ENCODE data around the gene SV2B. TPM values are rescaled to one million over a fixed set of nuclear protein-coding genes. Genes with fewer than 3 reads are reported as not detected.
A peak's percentile ranks its signal among the peaks of the same experiment; 100 is the strongest.

Gene SV2B
- total and polyA plus RNA-seq, 9 of the 15 experiments (the other 6 are each of a cell fraction or from before 2014, with no cell fraction given), result 0.01 to 0.25 (median 0.11) TPM

DNA sequence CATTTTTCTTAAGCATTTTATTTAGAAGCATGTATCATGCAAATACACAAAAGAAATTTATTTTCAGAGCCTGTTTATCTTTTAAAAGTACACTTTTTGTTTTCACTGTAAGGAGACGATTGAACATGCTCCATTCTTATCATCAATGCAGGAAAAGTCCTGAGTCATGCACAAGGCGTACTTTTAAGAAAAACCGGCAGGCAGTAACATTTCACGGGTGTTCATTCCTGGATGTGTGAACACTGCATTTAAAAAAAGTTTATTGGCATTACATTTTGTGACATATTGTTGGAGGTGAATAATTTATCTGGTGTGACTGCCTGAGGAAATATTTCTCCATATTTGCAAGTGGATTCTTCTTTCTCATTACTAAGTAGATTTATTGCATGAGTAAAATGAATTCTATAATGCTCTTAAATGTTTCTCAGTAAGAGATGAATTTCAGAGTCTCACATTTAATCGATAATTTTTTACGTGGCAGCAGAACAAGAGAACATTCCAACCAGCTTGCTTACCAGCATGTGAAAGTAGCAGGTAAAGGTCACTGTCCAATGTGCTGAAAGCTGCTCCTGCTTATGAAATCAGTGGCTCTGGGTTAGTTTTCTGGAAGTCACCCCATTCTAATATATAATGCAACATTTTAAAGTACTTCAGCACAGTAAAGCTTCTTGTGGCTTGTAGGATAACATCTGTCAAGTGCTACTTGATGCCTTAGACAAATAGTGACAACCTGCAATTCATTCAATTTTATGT is 87.0 kb downstream of the SV2B start (continued):
- no peak for TF ChIP-seq RAD51 (IDR thresholded peaks at IDR 0.05; ENCODE audit: borderline replicate concordance, low read depth)
- no peak for TF ChIP-seq ZKSCAN1 (IDR thresholded peaks at IDR 0.05; ENCODE audit: low read depth, low read length)
- TF ChIP-seq NFIC (IDR thresholded peaks at IDR 0.05), result no peak
- no peak for TF ChIP-seq SMAD3 (CRISPR knock-in tag; conservative IDR thresholded peaks at IDR 0.05)
- TF ChIP-seq ELF4 (CRISPR knock-in tag; IDR thresholded peaks at IDR 0.05), result no peak
- no peak for TF ChIP-seq ZC3H8 (IDR thresholded peaks at IDR 0.05)
- TF ChIP-seq, protein P1, sequence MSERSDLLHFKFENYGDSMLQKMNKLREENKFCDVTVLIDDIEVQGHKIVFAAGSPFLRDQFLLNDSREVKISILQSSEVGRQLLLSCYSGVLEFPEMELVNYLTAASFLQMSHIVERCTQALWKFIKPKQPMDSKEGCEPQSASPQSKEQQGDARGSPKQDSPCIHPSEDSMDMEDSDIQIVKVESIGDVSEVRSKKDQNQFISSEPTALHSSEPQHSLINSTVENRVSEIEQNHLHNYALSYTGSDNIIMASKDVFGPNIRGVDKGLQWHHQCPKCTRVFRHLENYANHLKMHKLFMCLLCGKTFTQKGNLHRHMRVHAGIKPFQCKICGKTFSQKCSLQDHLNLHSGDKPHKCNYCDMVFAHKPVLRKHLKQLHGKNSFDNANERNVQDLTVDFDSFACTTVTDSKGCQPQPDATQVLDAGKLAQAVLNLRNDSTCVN (CRISPR knock-in tag; IDR thresholded peaks at IDR 0.05), result no peak
- TF ChIP-seq, protein P2, sequence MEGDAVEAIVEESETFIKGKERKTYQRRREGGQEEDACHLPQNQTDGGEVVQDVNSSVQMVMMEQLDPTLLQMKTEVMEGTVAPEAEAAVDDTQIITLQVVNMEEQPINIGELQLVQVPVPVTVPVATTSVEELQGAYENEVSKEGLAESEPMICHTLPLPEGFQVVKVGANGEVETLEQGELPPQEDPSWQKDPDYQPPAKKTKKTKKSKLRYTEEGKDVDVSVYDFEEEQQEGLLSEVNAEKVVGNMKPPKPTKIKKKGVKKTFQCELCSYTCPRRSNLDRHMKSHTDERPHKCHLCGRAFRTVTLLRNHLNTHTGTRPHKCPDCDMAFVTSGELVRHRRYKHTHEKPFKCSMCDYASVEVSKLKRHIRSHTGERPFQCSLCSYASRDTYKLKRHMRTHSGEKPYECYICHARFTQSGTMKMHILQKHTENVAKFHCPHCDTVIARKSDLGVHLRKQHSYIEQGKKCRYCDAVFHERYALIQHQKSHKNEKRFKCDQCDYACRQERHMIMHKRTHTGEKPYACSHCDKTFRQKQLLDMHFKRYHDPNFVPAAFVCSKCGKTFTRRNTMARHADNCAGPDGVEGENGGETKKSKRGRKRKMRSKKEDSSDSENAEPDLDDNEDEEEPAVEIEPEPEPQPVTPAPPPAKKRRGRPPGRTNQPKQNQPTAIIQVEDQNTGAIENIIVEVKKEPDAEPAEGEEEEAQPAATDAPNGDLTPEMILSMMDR (IDR thresholded peaks at IDR 0.05 in 2 of 3, conservative IDR thresholded peaks at IDR 0.05 in 1 of 3; ENCODE audit: insufficient read depth in 2 of 3, low read depth in 1 of 3, low read length in 3 of 3), result no peak
- TF ChIP-seq, protein P3, sequence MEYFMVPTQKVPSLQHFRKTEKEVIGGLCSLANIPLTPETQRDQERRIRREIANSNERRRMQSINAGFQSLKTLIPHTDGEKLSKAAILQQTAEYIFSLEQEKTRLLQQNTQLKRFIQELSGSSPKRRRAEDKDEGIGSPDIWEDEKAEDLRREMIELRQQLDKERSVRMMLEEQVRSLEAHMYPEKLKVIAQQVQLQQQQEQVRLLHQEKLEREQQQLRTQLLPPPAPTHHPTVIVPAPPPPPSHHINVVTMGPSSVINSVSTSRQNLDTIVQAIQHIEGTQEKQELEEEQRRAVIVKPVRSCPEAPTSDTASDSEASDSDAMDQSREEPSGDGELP (CRISPR knock-in tag; IDR thresholded peaks at IDR 0.05; ENCODE audit: borderline replicate concordance), result no peak
- TF ChIP-seq, protein P4, sequence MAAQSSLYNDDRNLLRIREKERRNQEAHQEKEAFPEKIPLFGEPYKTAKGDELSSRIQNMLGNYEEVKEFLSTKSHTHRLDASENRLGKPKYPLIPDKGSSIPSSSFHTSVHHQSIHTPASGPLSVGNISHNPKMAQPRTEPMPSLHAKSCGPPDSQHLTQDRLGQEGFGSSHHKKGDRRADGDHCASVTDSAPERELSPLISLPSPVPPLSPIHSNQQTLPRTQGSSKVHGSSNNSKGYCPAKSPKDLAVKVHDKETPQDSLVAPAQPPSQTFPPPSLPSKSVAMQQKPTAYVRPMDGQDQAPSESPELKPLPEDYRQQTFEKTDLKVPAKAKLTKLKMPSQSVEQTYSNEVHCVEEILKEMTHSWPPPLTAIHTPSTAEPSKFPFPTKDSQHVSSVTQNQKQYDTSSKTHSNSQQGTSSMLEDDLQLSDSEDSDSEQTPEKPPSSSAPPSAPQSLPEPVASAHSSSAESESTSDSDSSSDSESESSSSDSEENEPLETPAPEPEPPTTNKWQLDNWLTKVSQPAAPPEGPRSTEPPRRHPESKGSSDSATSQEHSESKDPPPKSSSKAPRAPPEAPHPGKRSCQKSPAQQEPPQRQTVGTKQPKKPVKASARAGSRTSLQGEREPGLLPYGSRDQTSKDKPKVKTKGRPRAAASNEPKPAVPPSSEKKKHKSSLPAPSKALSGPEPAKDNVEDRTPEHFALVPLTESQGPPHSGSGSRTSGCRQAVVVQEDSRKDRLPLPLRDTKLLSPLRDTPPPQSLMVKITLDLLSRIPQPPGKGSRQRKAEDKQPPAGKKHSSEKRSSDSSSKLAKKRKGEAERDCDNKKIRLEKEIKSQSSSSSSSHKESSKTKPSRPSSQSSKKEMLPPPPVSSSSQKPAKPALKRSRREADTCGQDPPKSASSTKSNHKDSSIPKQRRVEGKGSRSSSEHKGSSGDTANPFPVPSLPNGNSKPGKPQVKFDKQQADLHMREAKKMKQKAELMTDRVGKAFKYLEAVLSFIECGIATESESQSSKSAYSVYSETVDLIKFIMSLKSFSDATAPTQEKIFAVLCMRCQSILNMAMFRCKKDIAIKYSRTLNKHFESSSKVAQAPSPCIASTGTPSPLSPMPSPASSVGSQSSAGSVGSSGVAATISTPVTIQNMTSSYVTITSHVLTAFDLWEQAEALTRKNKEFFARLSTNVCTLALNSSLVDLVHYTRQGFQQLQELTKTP (IDR thresholded peaks at IDR 0.05; ENCODE audit: low read depth in 1 of 2, partially characterized antibody in 2 of 2), result peak in 1 of 2 experiments; percentile 22
- TF ChIP-seq MAFF (IDR thresholded peaks at IDR 0.05; ENCODE audit: low read length), result peak; percentile 44; the same call in 1 of the 2 replicates
- no peak for TF ChIP-seq LEF1 (IDR thresholded peaks at IDR 0.05)
- TF ChIP-seq SREBF2 (CRISPR knock-in tag; IDR thresholded peaks at IDR 0.05), result no peak
- TF ChIP-seq, protein P5, sequence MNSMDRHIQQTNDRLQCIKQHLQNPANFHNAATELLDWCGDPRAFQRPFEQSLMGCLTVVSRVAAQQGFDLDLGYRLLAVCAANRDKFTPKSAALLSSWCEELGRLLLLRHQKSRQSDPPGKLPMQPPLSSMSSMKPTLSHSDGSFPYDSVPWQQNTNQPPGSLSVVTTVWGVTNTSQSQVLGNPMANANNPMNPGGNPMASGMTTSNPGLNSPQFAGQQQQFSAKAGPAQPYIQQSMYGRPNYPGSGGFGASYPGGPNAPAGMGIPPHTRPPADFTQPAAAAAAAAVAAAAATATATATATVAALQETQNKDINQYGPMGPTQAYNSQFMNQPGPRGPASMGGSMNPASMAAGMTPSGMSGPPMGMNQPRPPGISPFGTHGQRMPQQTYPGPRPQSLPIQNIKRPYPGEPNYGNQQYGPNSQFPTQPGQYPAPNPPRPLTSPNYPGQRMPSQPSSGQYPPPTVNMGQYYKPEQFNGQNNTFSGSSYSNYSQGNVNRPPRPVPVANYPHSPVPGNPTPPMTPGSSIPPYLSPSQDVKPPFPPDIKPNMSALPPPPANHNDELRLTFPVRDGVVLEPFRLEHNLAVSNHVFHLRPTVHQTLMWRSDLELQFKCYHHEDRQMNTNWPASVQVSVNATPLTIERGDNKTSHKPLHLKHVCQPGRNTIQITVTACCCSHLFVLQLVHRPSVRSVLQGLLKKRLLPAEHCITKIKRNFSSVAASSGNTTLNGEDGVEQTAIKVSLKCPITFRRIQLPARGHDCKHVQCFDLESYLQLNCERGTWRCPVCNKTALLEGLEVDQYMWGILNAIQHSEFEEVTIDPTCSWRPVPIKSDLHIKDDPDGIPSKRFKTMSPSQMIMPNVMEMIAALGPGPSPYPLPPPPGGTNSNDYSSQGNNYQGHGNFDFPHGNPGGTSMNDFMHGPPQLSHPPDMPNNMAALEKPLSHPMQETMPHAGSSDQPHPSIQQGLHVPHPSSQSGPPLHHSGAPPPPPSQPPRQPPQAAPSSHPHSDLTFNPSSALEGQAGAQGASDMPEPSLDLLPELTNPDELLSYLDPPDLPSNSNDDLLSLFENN (IDR thresholded peaks at IDR 0.05; ENCODE audit: low read depth in 2 of 2, low read length in 2 of 2), result no peak
- no peak for TF ChIP-seq EP300 (IDR thresholded peaks at IDR 0.05; ENCODE audit: low read length)
- no peak for TF ChIP-seq HNRNPH1 (optimal IDR thresholded peaks at IDR 0.05; ENCODE audit: low read depth, low read length)

All from K562 (cell line).